ENCODE results near the gene ZNF212.

DNA sequence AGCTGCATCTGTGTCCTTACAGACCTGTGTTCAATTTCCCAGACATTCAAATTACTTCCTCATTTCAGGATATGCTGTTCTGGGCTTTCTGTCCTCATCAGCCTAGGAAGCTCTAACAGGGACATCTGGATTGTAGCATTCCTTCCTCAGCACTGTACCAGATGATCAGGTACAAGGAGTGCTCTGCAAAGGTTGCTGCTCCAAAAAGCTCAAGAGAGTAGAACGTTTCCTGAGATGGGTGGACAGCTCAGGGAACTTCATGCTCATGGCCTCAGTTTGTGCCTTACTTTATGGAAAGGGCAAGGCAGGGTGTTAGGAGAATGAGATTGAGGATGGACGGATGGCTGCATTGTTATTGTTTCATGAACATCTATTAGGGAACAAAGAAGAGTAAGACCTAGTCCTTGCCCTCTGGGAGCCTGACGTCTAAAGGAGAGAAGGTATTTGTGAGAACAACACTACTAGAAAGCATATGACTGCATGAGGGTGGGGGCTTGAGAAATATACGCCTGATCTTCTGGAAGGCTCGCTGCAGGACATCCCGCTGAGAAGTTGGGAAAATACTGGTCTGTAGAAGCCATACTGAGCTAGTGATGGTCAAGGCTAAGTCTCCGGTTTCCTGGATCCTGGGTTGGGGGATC is 10.5 kb upstream of the ZNF212 start:
- TF ChIP-seq, protein P1, sequence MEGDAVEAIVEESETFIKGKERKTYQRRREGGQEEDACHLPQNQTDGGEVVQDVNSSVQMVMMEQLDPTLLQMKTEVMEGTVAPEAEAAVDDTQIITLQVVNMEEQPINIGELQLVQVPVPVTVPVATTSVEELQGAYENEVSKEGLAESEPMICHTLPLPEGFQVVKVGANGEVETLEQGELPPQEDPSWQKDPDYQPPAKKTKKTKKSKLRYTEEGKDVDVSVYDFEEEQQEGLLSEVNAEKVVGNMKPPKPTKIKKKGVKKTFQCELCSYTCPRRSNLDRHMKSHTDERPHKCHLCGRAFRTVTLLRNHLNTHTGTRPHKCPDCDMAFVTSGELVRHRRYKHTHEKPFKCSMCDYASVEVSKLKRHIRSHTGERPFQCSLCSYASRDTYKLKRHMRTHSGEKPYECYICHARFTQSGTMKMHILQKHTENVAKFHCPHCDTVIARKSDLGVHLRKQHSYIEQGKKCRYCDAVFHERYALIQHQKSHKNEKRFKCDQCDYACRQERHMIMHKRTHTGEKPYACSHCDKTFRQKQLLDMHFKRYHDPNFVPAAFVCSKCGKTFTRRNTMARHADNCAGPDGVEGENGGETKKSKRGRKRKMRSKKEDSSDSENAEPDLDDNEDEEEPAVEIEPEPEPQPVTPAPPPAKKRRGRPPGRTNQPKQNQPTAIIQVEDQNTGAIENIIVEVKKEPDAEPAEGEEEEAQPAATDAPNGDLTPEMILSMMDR (IDR thresholded peaks at IDR 0.05 in 4 of 5, conservative IDR thresholded peaks at IDR 0.05 in 1 of 5): no peak
- no peak for TF ChIP-seq POLR2A (IDR thresholded peaks at IDR 0.05)

Measured in gastrocnemius medialis (tissue), 4 donors.